C1 segment of cervical spinal cord (tissue), 14 donors: ENCODE results near the gene DLG2.

Source experiments
- DNase-seq, 14 donors: peaks; one replicate each; lab custom pipeline; 2025; lab: John Stamatoyannopoulos, UW

Gene DLG2

GRCh38 chr11:84675396-84676025 is 951.6 kb downstream of the DLG2 start:
- peak in 1 of 14 donors; percentile 13 for DNase-seq

GRCh38 chr11:84673753-84674152 is 953.4 kb downstream of the DLG2 start:
- DNase-seq: peak in 2 of 14 donors; percentile 1 to 12

- no peak for DNase-seq
These were observed 955.7 kb downstream of the DLG2 start for GRCh38 chr11:84671325-84671999.

- DNase-seq: no peak
These were observed 963.4 kb downstream of the DLG2 start for GRCh38 chr11:84663731-84664130.

- no peak for DNase-seq
These were observed 966.7 kb downstream of the DLG2 start for GRCh38 chr11:84660257-84660977.

GRCh38 chr11:84655712-84656111 is 971.4 kb downstream of the DLG2 start:
- no peak for DNase-seq

- DNase-seq: no peak
These were observed 978.7 kb downstream of the DLG2 start for GRCh38 chr11:84648471-84648870.

- no peak for DNase-seq
These were observed 981.0 kb downstream of the DLG2 start for GRCh38 chr11:84645988-84646694.

- DNase-seq: no peak
These were observed 984.6 kb downstream of the DLG2 start for GRCh38 chr11:84642500-84642899.

- no peak for DNase-seq
These were observed 992.8 kb downstream of the DLG2 start for GRCh38 chr11:84634309-84634708.

- DNase-seq: peak in 1 of 14 donors; percentile 81
These were observed 998.1 kb downstream of the DLG2 start for GRCh38 chr11:84628871-84629620.

GRCh38 chr11:84626256-84626655 is 1000.9 kb downstream of the DLG2 start:
- no peak for DNase-seq

- no peak for DNase-seq
These were observed 1014.5 kb downstream of the DLG2 start for GRCh38 chr11:84612645-84613044.

GRCh38 chr11:84608837-84609196 is 1018.3 kb downstream of the DLG2 start:
- no peak for DNase-seq

- peak in 1 of 14 donors; percentile 13 for DNase-seq
These were observed 1018.9 kb downstream of the DLG2 start for GRCh38 chr11:84607975-84608836.

- no peak for DNase-seq
These were observed 1032.5 kb downstream of the DLG2 start for GRCh38 chr11:84594602-84595001.

- DNase-seq: no peak
These were observed 1037.0 kb downstream of the DLG2 start for GRCh38 chr11:84590106-84590505.

GRCh38 chr11:84588131-84588829 is 1038.9 kb downstream of the DLG2 start:
- no peak for DNase-seq

- no peak for DNase-seq
These were observed 1044.0 kb downstream of the DLG2 start for GRCh38 chr11:84583106-84583505.

- no peak for DNase-seq
These were observed 1046.1 kb downstream of the DLG2 start for GRCh38 chr11:84581083-84581482.
